Measurements from ENCODE around the gene HPCA.
A peak's percentile ranks its signal among the peaks of the same experiment; 100 is the strongest.

The HPCA gene

GRCh38 chr1:32929366-32929765 lies 43.1 kb downstream of the HPCA start:
- TF ChIP-seq CTCF (conservative IDR thresholded peaks at IDR 0.05; ENCODE audit: control insufficient read depth, insufficient read depth, low read depth, low read length), result no peak
- DNase-seq (ENCODE audit: low read depth), result no peak
- no peak overlapping the region for H3K4me3 ChIP-seq (ENCODE audit: control insufficient read depth, low read depth, low read length)

DNA sequence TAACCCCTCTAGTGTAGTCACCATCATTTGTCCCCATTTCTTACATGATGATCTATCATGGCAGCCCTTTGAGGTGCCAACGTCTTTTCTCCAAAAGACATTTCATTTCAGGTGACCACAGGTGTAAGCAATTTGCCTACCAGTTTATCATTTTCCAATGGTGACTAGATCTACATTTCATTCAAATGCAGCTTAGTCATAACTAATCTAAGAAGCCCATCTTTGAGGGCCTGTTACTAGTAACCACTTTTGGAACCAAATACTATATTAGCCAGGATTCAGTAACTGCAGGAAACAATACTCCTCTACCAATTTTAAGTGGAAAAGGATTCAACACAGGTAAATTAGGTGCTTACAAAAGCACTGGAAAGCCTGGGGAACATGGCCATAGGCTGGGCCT lies 45.5 kb downstream of the HPCA start:
- no peak for DNase-seq (ENCODE audit: low read depth)

GRCh38 chr1:32933742-32934322 lies 47.5 kb downstream of the HPCA start:
- no peak for TF ChIP-seq CTCF (conservative IDR thresholded peaks at IDR 0.05; ENCODE audit: control insufficient read depth, insufficient read depth, low read depth, low read length)
- DNase-seq (ENCODE audit: low read depth), result no peak
- H3K4me3 ChIP-seq (ENCODE audit: control insufficient read depth, low read depth, low read length), result no peak overlapping the region

More for the DNA sequence above, 45.5 kb downstream of the HPCA start:
- no peak overlapping the region for H3K4me3 ChIP-seq (ENCODE audit: control insufficient read depth, low read depth, low read length)
- TF ChIP-seq CTCF (conservative IDR thresholded peaks at IDR 0.05; ENCODE audit: control insufficient read depth, insufficient read depth, low read depth, low read length), result no peak

DNA sequence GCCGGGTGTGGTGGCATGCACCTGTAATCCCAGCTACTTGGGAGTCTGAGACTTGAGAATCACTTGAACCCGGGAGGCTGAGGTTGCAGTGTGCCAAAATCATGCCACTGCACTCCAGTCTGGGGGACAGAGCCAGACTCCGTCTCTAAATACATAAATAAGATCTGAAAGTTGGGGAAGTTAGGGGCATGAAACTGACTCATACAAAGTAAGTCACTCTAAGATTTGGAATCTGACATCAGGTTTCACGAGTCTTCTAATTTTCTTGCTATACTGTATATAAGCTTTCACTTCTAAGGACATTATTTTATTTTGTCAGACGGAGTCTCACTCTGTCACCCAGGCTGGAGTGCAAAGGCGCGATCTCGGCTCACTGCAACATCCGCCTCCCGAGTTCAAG lies 48.2 kb downstream of the HPCA start:
- no peak for TF ChIP-seq CTCF (conservative IDR thresholded peaks at IDR 0.05; ENCODE audit: control insufficient read depth, insufficient read depth, low read depth, low read length)

GRCh38 chr1:32937061-32937460 lies 50.8 kb downstream of the HPCA start:
- TF ChIP-seq CTCF (conservative IDR thresholded peaks at IDR 0.05; ENCODE audit: control insufficient read depth, insufficient read depth, low read depth, low read length), result no peak
- no peak overlapping the region for H3K4me3 ChIP-seq (ENCODE audit: control insufficient read depth, low read depth, low read length)
- DNase-seq (ENCODE audit: low read depth), result no peak

More for the DNA sequence above, 48.2 kb downstream of the HPCA start:
- H3K4me3 ChIP-seq (ENCODE audit: control insufficient read depth, low read depth, low read length), result no peak overlapping the region
- no peak for DNase-seq (ENCODE audit: low read depth)

DNA sequence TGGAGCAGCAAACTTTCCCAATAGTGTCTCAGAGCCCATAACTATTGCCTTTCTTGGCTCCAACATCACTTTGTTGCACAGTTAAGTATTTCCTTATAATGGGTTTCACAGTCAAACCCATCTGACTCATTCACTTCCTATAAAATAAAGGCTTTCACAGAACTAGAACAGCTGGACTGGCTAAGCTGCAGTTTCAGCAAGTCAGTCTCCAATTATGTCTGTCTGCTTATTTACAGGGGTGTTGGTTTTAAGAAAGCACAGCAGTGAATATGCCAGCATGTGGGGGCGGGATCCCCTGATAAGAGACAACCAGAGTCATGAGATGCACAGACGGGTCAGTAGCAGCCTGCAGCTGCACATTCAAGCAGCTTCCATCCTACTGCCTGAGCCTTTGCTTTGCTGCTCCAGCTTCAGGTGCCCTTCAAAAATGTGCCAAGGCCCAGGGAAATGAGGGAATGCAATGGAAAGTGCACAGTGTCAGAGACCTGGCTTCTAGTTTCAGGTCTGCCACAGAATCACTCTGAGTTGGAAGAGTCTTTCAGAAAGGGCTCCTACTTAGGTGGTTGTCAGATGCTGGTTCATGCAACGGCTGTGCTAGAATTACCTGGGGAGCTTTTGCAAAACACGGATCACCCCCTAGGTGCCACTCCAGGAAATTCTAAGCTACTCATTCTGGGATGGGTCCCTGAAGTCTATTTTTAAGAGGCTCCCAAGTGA lies 53.5 kb downstream of the HPCA start:
- H3K4me3 ChIP-seq (ENCODE audit: control insufficient read depth, low read depth, low read length), result no peak overlapping the region
- peak; percentile 91 for DNase-seq (ENCODE audit: low read depth)
- no peak for TF ChIP-seq CTCF (conservative IDR thresholded peaks at IDR 0.05; ENCODE audit: control insufficient read depth, insufficient read depth, low read depth, low read length)

Measured in fibroblast of mammary gland (primary cell).